HG02588 (cell line): Measurements from ENCODE around the gene EFS.

Experiments used
- ATAC-seq: cut with Tn5 transposase; IDR thresholded peaks from one replicate; pipeline ENCODE4 v1.9.1; 2021; ENCODE audit warnings: mild to moderate bottlenecking, moderate library complexity; ENCODE audit not compliant: unreplicated experiment

Gene EFS

GRCh38 chr14:23359167-23359626, 5.8 kb downstream of the EFS start:
- ATAC-seq, result no peak

DNA sequence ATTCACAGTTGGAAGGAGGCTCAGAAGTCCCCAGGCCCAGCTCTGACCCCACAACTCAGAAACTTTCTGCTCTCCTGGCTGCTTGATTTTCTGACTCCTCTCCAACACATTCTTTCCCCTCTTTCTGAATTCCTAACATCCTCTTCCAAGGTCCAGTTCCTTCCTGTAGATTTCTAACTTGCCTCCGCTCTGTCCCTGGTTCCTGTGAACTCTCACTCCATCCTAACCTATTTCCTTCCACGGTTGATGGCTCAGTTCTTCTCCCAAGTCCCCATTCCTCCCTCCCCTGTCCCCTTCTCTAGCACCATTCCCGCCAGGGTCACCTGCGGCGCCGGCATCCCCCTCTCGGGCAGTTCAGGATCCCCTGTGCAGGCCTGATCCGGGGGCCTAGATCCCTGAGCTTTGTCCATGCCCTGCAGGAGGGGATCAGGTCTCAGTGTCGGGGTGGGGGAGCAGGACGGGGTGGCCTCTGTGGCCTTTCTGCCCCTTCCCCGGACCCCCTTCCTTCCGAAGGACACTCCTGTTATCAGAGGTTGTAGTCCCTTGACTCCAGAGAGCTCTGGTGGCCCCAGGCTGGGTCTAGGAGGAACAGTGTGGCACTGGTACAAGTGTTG, 6.3 kb downstream of the EFS start:
- ATAC-seq, result no peak

DNA sequence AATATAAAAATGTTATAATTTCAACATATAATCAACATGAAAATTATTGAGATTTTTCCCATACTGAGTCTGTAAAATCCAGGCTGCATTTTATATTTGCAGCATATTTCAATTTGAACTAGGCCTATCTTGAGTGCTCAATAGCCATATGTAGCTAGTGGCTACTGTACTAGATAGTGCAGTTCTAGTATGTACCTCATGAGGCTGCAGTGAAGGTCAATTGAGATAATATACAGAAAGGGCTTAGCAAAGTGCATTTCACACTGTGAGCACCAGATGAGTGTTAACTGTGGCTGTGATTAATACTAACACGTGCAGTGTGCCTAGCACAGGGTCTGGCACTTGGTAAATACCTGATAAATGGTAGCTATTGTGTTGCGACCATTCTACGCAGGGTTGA, 6.9 kb downstream of the EFS start:
- ATAC-seq, result no peak

DNA sequence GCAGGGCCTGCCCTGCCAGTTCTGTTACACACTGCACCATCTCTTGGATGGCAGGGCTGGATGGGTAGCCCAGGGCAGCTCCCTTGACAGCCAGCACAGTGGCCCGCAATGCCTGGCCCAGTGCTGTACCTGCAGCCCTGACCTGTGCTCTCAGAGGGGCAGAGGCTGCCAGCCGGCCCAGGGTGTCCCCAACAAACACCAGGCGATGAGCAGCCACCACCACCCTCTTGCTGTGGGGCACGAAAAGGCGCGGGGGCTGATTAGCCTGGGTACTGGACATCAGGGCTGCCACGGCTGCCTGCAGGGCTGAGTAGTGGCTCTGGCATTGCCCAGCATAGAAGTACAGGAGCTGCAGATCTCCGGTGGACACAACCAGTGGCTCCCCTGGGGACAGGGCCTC, 7.7 kb downstream of the EFS start:
- ATAC-seq, result no peak

- ATAC-seq, result no peak
Measured at GRCh38 chr14:23356662-23357061, 8.3 kb downstream of the EFS start.

- no peak for ATAC-seq
Measured at GRCh38 chr14:23355871-23356435, 9.0 kb downstream of the EFS start.

DNA sequence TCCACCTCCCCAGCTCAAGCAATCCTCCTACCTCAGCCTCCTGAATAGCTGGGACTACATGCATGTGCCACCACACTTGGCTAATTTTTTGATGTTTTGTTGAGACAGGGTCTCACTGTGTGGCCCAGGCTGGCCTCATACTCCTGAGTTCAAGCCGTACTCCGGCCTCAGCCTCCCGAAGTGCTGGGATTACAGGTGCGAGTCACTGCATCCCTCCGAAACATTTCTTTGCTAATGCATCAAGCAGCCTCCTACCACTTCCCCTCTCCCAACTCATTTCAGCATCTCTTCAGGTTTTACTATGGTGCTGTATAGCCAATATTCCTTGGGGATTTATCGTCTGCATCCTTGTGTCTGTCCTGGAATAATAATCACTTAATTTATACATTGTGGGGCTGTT, 10.0 kb downstream of the EFS start:
- ATAC-seq, result no peak

DNA sequence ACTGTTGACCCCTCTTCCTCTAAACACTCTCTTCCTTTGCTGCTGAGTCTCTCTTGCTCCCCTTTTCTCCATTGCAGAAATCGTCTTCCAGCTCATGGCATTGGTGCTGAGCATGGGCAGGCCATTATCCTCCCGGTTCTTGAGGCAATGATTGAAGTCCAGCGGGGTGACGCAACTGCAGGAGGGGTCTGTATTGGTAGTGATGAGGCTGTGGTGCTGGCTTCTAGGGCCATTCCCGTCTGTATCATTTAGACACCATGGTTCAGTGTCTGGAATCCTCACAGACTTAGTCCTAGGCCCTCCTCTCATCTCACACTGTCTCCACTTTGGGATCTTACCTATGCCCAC, 11.6 kb downstream of the EFS start:
- ATAC-seq, result no peak

- no peak for ATAC-seq
Measured at GRCh38 chr14:23352506-23353432, 12.2 kb downstream of the EFS start, which contains the start of gene SLC22A17. SLC22A17 (minus strand) TSS chr14:23352887.

- no peak for ATAC-seq
Measured at GRCh38 chr14:23351681-23352505, 13.1 kb downstream of the EFS start.

- no peak for ATAC-seq
Measured at GRCh38 chr14:23349156-23349845, 15.7 kb downstream of the EFS start.

DNA sequence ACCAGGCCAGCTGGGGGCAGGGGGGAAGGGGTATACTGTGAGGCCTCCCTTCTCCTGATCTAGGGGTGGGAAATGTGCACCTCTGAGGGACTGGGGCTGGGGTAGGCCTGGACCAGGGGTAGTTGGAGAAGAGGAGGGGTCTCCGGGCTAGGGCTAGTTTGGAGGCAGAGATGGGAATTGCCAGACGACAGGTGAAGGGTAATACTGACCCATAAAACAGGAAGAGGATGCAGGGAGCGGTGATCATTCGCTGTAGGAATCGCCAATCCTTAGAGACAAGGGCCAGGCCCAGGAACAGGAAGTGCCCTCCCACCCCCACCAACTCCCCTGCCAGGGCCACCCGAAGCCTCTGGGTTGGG, 16.7 kb downstream of the EFS start:
- ATAC-seq, result no peak

DNA sequence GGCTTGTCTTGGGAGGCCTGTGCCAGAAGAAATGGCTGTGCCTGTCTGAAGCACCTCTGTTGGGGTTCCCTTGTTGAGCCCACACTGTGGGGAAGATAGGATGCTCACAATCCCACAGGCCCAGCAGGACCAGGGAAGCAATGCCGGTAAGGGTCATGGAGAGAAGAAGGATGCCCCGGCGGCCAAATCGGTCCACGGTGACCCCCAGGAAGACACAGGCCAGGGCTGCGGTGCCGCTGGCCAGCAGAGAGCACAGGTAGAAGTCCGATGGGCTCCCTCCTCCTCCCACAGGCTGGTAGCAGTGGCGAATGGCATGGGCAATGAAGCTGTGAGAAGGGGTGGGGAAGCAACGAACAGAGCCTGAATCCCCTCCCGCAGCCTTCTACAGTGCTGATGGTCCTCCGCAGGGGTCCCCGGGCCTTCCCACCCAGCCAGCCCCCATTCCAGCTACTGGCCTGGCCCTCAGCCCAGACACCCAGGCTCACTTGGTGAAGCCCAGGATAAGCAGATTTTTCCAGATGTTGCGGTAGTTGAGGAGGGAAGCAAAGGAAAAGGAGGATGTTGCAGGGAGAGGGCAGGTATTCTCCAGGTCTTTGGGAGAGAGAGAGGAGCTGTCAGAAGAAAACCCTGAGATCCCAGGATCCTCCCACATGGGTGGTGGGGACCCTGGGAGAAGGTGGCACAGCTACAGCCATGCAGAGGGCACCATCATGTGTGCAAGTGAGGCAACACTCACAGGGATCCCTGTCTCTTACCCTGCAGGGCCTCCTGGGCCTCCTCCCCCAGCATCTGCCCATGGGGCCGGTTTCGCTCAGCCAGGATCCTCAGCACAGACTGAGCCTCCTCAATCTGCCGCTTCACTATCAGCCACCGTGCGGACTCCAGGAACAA, 17.3 kb downstream of the EFS start:
- no peak for ATAC-seq

GRCh38 chr14:23346693-23347405, 18.1 kb downstream of the EFS start:
- ATAC-seq, result no peak

DNA sequence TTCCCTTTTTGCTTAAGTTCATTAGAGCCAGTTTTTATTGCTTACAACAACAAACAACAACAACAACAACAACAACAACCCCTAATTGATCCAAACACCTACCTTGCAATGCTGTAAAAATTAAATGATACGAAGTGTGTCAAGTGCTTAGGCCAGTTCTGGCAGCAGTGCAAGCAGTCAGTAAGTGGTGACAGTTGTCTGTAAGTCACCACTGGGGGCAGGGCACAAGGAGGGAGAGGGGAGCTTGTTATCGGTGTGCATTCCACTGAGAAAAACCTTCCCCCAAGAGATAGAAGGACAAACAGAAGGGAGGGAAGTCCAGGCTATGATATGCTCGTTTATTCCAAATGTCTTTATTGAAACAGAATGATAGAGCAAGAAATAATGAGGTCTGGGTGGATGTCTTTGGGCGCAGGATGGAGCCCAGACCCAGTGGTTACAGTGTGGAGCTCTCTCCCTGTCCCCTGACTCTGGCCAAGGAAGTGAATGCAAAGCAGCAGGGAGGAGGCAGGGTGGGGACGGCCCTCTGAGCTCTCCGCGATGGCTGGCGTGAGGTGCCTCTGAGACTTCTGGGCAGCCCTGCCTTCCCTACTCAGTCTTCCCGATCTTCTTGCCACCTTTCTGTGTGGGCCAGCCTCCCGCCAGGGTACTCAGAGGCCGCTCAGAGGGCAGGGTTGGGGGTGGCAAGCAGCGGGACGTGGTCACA, 18.8 kb downstream of the EFS start:
- ATAC-seq, result no peak

DNA sequence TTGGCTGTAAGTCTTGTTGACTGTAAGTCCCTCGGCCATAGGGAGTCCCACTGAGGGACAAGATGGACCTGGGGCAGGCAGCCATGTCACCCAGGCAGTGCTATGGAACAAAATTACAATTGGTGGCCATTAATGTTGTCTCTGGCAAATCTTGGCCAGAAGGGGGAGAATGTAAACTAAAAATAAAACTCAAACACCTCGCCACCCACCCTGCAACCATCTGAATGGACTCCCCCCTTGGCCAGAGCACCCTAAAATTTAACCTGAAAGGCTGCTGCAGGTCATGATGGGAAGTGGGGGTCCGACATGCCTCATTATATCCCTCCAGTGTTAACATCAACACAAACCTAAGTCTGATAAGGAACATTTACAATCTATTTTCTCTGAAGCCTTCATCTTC, 20.5 kb downstream of the EFS start:
- no peak for ATAC-seq

GRCh38 chr14:23339506-23340268, 25.3 kb downstream of the EFS start:
- ATAC-seq, result no peak

DNA sequence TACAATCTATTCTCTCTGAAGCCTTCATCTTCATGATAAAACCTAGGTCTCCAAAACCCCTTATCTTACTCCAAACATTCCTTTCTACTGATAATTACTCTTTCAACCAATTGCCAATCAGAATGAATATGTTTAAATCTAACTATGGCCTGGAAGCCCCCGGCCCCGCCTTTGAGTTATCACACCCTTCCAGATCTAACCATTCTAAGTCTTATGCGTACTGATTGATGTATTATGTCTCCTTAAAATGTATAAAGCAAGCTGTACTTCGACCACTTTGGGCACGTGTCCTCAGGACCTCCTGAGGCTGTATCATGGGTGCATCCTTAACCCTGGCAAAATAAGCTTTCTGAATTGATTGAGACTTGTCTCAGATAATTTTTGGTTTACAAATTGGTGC, 29.3 kb downstream of the EFS start:
- ATAC-seq, result no peak
